GM23248 (cell line): ENCODE measurements around the gene SPC24.

Experiments used
- EZH2 ChIP-seq: fragments of 200-600 bp; sonication (generic); IDR thresholded peaks from 2 replicates; pipeline ENCODE4 v1.6.1; 2018; ENCODE audit warnings: antibody characterized with exemption, mild to moderate bottlenecking; ENCODE audit not compliant: insufficient read depth, poor library complexity, severe bottlenecking
- EZH2phosphoT487 ChIP-seq: fragments of 200-600 bp; sonication (generic); IDR thresholded peaks from 2 replicates; pipeline ENCODE4 v1.6.1; 2018; ENCODE audit warnings: antibody characterized with exemption, moderate library complexity, mild to moderate bottlenecking, low read depth; ENCODE audit not compliant: insufficient read depth

- no peak for TF ChIP-seq EZH2
- TF ChIP-seq EZH2phosphoT487: no peak
Observed at GRCh38 chr19:11179716-11180297, 24.2 kb upstream of the SPC24 start.
